Activated naive CD4-positive, alpha-beta T cell treated with anti-CD3 and anti-CD28 coated beads for 36 hours (primary cell): Measurements from ENCODE around the gene LRRC56. TPM values are rescaled to one million over a fixed set of nuclear protein-coding genes. Genes with fewer than 3 reads are reported as not detected.

Experiments used
- CTCF ChIA-PET: fragments of 350-600 bp; sonication (Branson Sonifier 250); formaldehyde crosslinking; loops from one replicate; lab custom pipeline; 2021; ENCODE audit warnings: antibody characterized with exemption; lab: Charles Lee
- DNase-seq: peaks from one replicate; pipeline ENCODE4 v3.0.0-alpha.2; 2020
- H3K27ac Mint-ChIP-seq: one replicate; pipeline ENCODE4 v1.8.0; 2021; ENCODE audit warnings: mild to moderate bottlenecking, mixed read lengths
- H3K27me3 Mint-ChIP-seq: one replicate; pipeline ENCODE4 v1.8.0; 2021; ENCODE audit warnings: low read depth, mixed read lengths
- H3K36me3 Mint-ChIP-seq: one replicate; pipeline ENCODE4 v1.8.0; 2021; ENCODE audit warnings: low read depth, mixed read lengths
- H3K4me1 Mint-ChIP-seq: one replicate; pipeline ENCODE4 v1.8.0; 2021; ENCODE audit warnings: low read depth, mixed read lengths
- H3K4me3 Mint-ChIP-seq: one replicate; pipeline ENCODE4 v1.8.0; 2021; ENCODE audit warnings: mild to moderate bottlenecking, moderate library complexity, mixed read lengths
- H3K9me3 Mint-ChIP-seq: one replicate; pipeline ENCODE4 v1.8.0; 2021; ENCODE audit warnings: mixed read lengths
- intact Hi-C: fragments of 100-400 bp; cut with micrococcal nuclease; formaldehyde crosslinking; loops from one replicate; pipeline ENCODE4 v1.15.1; 2023
- total RNA-seq, 2 experiments: library from RNA; stranded (reverse); gene quantifications; one replicate each; pipeline ENCODE4 v1.2.3, GENCODE V29; 2021

LRRC56 gene
- total RNA-seq, 2 experiments from 2014 or later: 1.0 to 1.3 TPM

DNA sequence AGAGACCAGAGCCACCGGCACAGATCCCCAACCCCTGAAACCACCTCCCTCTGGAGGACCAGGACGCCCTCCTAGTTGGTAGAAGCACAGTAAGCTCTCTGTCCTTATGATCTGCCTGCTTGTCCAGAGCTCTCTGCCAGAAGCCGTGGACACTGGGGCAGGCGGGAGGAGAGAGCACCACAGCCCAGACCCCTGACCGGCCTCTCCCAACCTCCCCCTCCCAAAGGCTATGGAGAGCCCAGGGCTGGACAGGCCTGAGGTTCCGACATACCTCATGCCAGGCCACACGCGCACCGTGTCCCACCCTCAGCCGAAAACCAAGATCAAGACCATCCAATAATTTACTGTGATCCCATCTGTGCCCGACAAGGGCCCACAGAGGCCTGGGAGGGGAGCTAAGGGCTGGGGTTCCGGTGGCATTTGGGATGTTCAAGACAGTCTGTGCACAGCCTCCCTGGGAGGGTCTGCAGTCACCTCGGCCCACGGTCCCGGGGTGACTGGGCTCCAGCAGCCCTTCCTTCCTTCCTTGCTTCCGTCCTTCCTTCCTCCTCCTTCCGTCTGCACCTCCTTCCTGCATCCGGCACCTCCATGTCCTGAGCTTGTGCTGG lies 5.3 kb upstream of the LRRC56 start:
- no peak overlapping the region for H3K27ac Mint-ChIP-seq

DNA sequence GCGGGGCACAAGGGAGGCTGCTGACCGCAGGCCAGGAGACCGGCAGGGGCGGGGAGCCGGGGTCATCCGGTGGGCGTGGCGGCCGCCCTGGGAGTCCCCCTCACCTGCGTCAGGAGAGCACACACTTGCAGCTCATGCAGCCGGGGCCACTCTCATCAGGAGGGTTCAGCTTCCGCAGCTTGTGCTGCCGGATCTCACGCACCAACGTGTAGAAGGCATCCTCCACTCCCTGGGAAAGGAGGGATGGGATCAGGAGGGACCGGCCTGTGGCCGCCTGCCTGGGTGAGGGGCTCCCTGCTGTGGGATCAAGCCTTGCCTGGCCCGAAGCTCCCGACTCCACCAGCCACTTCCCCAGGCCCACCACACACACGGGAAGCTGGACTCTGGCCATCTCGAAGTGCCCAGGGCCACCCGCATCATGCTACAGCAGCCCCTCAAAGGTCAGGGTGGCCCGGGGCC lies 4.8 kb upstream of the LRRC56 start:
- no peak for DNase-seq
- H3K4me1 Mint-ChIP-seq: peaks cover 3% of the 10 kb centered on the region
- intact Hi-C loops: no loop called here
- peaks cover 4% of the 10 kb centered on the region for H3K36me3 Mint-ChIP-seq
- H3K4me3 Mint-ChIP-seq: no peak overlapping the region
- H3K27me3 Mint-ChIP-seq: no peaks in the 10 kb centered on the region
- H3K27ac Mint-ChIP-seq: no peak overlapping the region
- no peaks in the 10 kb centered on the region for H3K9me3 Mint-ChIP-seq
- CTCF ChIA-PET: interaction anchor here (1.3 to 6.1 kb wide), 2 partner anchors 11 to 14 kb away, joined by 4 to 34 read pairs; no protein-coding TSS in a partner anchor

More for the DNA sequence above, 5.3 kb upstream of the LRRC56 start:
- no peaks in the 10 kb centered on the region for H3K9me3 Mint-ChIP-seq
- intact Hi-C loops: no loop called here
- H3K4me1 Mint-ChIP-seq: peaks cover 3% of the 10 kb centered on the region
- DNase-seq: no peak
- no peak overlapping the region for H3K4me3 Mint-ChIP-seq
- CTCF ChIA-PET: interaction anchor here (1.3 to 6.1 kb wide), 2 partner anchors 11 to 13 kb away, joined by 4 to 34 read pairs; no protein-coding TSS in a partner anchor
- no peaks in the 10 kb centered on the region for H3K27me3 Mint-ChIP-seq
- peaks cover 4% of the 10 kb centered on the region for H3K36me3 Mint-ChIP-seq

DNA sequence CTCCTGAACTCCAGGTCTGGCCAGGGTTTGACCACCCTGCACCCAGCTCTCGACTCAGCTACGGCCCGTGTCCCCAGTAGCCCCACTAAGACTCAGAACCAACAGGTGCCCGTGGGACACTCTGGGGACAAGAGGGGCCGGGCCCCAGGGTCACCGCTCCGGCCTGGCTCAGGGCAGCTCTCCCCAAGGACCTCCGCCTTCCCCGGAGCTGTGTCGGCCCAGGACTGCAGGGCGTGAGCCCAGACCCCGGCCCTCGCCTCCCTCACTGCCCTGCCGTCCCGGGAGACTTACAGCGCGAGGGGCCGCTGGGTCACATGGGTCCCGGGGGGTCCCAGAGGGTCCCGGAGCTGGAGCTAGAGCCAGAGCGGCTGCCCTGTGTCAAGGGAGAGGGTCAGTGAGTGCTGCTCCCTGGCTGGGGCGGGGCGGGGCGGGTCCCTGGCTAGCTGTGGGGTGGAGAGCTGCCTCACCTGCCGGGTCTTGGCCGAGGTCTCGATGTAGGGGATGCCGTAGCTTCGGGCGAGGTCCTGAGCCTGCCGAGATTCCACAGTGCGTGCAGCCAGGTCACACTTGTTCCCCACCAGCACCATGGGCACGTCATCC lies 4.2 kb upstream of the LRRC56 start:
- Mint-ChIP-seq H3K27me3 (no peaks in the 10 kb centered on the region), H3K36me3 (peaks cover 4% of the 10 kb centered on the region), H3K4me3 (no peak overlapping the region), H3K4me1 (peaks cover 7% of the 10 kb centered on the region), H3K27ac (no peak overlapping the region), H3K9me3 (no peaks in the 10 kb centered on the region)
- intact Hi-C loops: no loop called here
- CTCF ChIA-PET: interaction anchor here (1.3 to 6.1 kb wide), 2 partner anchors 12 to 14 kb away, joined by 4 to 34 read pairs; no protein-coding TSS in a partner anchor
- no peak for DNase-seq

DNA sequence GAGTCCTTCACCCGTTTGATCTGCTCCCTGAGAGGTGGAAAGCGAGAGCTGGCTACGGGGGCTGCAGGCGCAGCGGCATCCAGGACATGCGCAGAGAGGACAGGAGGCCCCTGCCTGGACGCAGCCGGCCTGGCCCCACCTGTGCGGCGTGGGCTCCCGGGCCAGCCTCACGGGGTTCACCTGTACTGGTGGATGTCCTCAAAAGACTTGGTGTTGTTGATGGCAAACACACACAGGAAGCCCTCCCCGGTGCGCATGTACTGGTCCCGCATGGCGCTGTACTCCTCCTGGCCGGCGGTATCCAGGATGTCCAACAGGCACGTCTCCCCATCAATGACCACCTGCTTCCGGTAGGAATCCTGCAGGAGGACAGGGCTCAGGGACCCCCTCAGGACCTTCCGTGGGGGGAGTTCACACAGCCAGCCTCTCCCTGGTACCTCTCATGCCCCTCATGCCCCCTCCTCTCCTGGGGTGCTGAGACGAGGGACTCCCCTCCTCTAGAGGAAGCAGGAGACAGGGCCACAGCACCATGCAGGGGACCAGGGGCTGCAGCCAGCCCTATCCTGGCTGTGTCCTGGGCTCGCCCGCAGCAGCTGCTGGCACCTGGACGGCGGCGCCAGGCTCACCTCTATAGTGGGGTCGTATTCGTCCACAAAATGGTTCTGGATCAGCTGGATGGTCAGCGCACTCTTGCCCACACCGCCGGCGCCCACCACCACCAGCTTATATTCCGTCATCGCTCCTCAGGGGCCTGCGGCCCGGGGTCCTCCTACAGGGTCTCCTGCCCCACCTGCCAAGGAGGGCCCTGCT lies 3.5 kb upstream of the LRRC56 start:
- intact Hi-C loops: no loop called here
- DNase-seq: no peak
- no peaks in the 10 kb centered on the region for H3K27me3 Mint-ChIP-seq

DNA sequence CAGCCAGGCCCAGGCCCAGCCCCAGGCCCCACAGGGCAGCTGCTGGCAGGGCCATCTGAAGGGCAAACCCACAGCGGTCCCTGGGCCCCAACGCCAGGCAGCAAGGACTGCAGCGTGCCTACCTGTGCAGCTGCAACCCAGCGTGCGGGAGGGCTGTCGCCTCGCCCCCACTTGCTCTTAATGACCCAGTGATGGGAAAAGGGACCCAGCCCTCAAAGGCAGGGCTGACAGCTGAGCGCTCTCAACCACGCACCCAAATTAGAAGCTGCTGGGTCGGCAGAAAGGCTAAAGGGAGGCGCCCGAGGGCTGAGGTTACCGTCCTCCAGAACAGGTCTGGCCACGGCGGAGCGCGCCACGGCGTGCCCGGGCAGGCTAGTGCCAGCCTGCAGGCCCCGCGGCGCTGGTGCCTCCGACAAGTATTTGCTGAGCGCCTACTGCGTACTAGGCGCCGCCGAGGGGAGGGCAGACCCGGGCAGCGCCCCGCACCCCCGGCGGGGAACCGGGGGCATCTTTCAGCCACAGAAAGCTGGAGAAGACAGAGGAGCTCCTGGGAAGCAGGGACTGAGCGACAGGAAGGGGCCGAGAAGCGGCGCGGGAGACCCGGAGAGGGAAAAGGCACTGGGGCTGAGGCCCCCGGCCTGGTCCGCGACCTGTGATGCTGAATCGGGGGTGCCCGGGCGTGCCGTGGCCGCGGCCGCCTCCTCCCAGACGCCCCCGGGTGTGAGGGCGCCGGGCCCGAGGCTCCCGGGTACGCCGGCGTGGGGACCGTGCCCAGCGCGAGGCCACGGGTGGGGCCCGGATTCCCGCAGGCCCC lies 2.7 kb upstream of the LRRC56 start:
- CTCF ChIA-PET: interaction anchor here (0.9 to 6.1 kb wide), 2 partner anchors 16 to 18 kb away, joined by 5 to 34 read pairs; no protein-coding TSS in a partner anchor
- Mint-ChIP-seq H3K36me3 (peaks cover 4% of the 10 kb centered on the region), H3K27ac (no peak overlapping the region), H3K27me3 (no peaks in the 10 kb centered on the region), H3K4me1 (peaks cover 7% of the 10 kb centered on the region), H3K9me3 (no peaks in the 10 kb centered on the region), H3K4me3 (peak overlapping the region; percentile 70)
- peak; percentile 33 for DNase-seq
- intact Hi-C loops: loop anchor here (1.0 kb wide), 3 partner anchors 16 to 42 kb away; partner anchors contain the start of genes PHRF1 and RNH1

More for the DNA sequence above, 3.5 kb upstream of the LRRC56 start:
- H3K27ac Mint-ChIP-seq: no peak overlapping the region
- peaks cover 4% of the 10 kb centered on the region for H3K36me3 Mint-ChIP-seq
- CTCF ChIA-PET: interaction anchor here (0.9 to 6.1 kb wide), 3 partner anchors 13 to 17 kb away, joined by 4 to 34 read pairs (median 5); no protein-coding TSS in a partner anchor
- H3K4me1 Mint-ChIP-seq: peaks cover 7% of the 10 kb centered on the region
- no peaks in the 10 kb centered on the region for H3K9me3 Mint-ChIP-seq
- H3K4me3 Mint-ChIP-seq: peak overlapping the region; percentile 21

DNA sequence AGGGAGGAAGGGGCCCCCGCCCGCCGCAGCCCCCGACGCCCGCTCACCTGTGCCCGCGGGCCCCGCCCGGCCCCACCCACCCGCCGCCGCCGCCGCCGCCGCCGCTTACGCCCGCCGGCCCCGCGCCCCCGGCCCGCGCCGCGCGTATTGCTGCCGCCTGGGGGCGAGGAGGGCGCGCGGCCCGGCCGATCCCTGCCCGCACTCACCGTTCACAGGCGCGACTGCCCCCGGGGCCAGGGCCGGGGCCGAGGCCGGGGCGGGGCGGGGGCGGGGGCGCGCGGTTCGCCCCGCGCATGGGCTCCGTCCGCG lies 2.2 kb upstream of the LRRC56 start:
- H3K9me3 Mint-ChIP-seq: no peaks in the 10 kb centered on the region
- peaks cover 4% of the 10 kb centered on the region for H3K36me3 Mint-ChIP-seq
- no peak for DNase-seq
- no peaks in the 10 kb centered on the region for H3K27me3 Mint-ChIP-seq
- CTCF ChIA-PET: interaction anchor here (1.2 to 6.1 kb wide), 3 partner anchors 16 to 119 kb away, joined by 3 to 34 read pairs (median 4); no protein-coding TSS in a partner anchor
- peaks cover 7% of the 10 kb centered on the region for H3K4me1 Mint-ChIP-seq
- intact Hi-C loops: loop anchor here (1.0 kb wide), 3 partner anchors 17 to 41 kb away; partner anchors contain the start of genes PHRF1 and RNH1
- no peak overlapping the region for H3K27ac Mint-ChIP-seq
- no peak overlapping the region for H3K4me3 Mint-ChIP-seq

DNA sequence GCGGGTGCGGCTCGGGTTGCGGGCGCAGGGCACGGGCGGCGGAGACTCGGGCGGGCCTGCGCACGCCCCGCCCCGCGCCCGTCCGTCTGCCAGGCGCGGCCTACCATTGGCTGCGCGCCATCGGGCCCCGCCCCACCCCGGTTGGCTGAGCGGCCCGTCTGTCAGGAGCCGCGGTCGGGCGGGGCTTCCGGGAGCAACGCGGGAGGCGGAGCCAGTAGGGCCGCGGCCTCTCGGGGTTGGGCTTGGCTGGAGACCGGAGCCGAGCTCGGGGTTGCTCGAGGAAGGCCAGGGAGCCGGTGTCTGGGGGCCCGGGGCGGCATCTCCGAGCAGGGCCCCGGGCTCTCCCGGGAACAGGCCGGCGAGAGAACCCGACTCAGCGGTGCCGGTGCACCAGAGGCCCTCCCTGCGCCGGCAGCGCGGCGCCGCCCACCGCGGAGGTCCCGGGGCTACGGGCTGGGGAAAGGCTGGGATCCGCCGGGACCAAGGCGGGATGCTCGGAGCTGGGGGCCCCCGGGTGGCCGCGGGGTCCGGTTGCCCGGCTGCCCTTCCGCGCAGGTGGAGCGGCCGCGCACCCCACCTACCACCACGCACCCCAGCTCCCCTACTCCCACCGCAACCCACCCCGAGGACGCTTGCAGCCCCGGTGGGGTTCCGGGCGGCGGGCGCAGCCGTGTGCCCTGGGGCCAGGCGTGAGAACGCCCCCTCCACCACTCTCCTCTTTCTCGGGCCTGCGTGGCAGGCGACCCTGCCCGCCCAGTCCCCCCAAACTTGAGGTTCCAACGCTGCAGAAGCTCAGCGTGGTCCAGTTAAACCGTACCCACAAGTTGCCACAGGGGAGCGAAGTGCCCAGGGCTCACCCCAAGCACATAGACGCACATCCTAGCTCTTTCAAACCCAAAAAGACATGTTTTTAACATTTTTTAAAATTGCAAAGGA lies 1.5 kb upstream of the LRRC56 start, which contains the start of gene HRAS:
Gene HRAS, minus strand, starts transcription at position 58 of the 936 bp plus-strand sequence.
- peak; percentile 94 for DNase-seq
- CTCF ChIA-PET: interaction anchor here (0.7 to 6.1 kb wide), 5 partner anchors 17 to 119 kb away, joined by 3 to 34 read pairs (median 3); no protein-coding TSS in a partner anchor
- peak within 1 kb of the TSS; percentile 69 for H3K27ac Mint-ChIP-seq
- no peaks in the 10 kb centered on the region for H3K27me3 Mint-ChIP-seq
- intact Hi-C loops: loop anchor here (1.0 to 2.0 kb wide), 4 partner anchors 17 to 77 kb away; partner anchors contain the start of genes PHRF1 and RNH1
- H3K4me1 Mint-ChIP-seq: peaks cover 7% of the 10 kb centered on the region
- H3K36me3 Mint-ChIP-seq: peaks cover 4% of the 10 kb centered on the region
- H3K9me3 Mint-ChIP-seq: no peaks in the 10 kb centered on the region
- H3K4me3 Mint-ChIP-seq: peak within 1 kb of the TSS; percentile 88

DNA sequence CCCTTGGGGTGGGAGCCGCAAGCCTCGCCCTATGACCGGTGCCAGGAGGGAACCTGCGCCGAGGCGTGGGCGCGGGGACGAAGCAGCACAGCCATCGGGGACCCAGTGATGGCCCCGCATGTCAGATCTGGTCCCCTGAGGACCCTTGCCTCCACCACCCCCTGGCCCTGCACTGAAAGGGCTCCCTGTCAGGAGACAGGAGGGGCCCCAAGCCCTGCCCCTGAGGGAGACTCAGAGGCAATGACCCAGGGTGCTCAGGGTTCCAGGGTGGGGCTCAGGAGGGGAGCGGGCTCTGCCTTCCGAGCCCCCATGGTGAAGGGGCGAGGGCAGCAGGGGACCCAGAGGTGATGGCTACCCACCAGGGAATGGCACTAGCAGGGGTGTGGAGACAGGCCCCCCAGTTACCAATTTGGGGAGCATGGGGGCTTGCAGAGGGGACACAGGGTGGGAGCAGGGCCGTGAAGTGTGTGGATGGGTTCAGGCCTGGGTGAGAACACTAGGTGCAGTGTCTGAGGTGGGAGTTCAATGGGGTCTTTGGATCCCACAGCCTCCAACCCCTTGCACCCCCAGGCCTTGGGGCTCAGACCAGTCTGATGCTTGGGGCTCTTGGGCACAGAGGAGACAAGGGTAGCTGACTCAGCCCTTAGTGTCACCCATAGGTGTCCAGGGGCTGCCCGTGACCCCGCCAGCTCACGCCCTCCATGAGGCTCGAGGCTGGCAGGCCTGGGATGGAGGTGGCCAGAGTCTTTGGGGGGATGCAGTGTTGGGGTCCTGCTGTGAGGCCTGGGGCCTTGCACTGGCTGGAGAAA lies 499 bp downstream of the LRRC56 start:
- H3K4me3 Mint-ChIP-seq: peak overlapping the region; percentile 88
- no peaks in the 10 kb centered on the region for H3K9me3 Mint-ChIP-seq
- H3K4me1 Mint-ChIP-seq: peaks cover 7% of the 10 kb centered on the region
- CTCF ChIA-PET: no interaction called here
- intact Hi-C loops: loop anchor here (2.0 kb wide), 1 partner anchor 75 kb away; no protein-coding TSS in a partner anchor
- H3K27ac Mint-ChIP-seq: no peak overlapping the region
- H3K36me3 Mint-ChIP-seq: no peaks in the 10 kb centered on the region
- no peaks in the 10 kb centered on the region for H3K27me3 Mint-ChIP-seq
- no peak for DNase-seq

DNA sequence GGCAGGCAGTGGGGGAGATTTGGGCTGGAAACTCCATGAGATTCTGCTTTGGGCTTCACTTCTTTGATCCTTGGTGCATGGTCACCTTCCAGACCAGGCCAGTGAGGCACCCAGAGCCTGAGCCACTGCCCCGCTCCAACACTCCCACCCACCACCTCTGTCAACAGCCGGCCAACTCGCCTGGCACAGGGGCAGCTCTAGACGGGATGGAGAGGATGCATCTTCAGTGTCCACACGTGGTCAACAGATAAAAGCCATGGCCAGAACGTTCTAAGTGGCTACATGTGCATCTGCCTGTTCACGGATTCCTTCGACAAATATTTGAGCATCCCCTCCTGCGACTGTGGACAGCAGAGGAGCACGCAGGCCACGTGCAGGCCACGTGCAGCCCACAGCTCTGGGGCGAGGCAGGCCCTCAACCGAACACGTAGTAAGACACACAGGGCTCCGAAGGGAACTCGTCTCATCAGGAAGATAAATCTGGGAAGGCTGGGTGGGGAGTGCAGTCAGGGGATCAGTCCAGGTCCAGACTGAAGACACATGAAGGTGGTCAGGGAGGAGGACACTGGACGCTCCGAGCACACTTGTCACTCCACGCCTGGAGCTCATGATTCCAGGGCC lies 1.2 kb downstream of the LRRC56 start:
- H3K4me1 Mint-ChIP-seq: peaks cover 7% of the 10 kb centered on the region
- CTCF ChIA-PET: no interaction called here
- no peak for DNase-seq
- H3K9me3 Mint-ChIP-seq: no peaks in the 10 kb centered on the region
- intact Hi-C loops: no loop called here
- H3K27me3 Mint-ChIP-seq: no peaks in the 10 kb centered on the region
- no peak overlapping the region for H3K27ac Mint-ChIP-seq
- H3K36me3 Mint-ChIP-seq: no peaks in the 10 kb centered on the region
- H3K4me3 Mint-ChIP-seq: no peak overlapping the region

DNA sequence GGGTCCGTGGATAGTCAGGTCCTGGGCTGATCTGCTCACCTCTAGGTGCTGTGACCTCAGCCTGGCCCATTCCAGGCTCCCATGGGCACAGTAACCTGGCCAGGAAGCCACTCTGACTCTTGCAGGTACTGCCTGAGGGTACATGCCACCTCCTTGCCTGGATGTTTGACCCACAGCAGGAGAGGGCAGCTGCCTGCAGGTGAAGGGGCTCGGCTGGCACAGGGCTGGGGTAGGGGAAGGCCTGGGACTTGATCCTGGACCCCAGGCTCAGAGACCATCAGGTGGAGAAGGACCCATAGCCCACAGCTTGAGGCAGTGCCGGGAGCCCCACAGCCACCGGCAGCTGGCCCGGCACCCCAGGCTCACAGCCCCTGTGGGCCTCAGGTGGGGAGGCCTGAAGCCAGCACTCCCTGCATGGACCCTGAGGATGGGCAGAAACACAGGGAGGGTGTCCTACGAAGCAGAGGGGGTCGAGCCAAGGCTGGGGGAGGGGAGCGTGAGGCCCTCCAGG lies 2.7 kb downstream of the LRRC56 start:
- intact Hi-C loops: no loop called here
- no peaks in the 10 kb centered on the region for H3K9me3 Mint-ChIP-seq
- H3K4me1 Mint-ChIP-seq: peaks cover 4% of the 10 kb centered on the region
- no peak for DNase-seq
- no peak overlapping the region for H3K27ac Mint-ChIP-seq
- H3K36me3 Mint-ChIP-seq: no peaks in the 10 kb centered on the region
- H3K4me3 Mint-ChIP-seq: no peak overlapping the region
- H3K27me3 Mint-ChIP-seq: no peaks in the 10 kb centered on the region
- CTCF ChIA-PET: no interaction called here
